Measurements from ENCODE around the gene IGSF22. TPM values are rescaled to one million over a fixed set of nuclear protein-coding genes. Genes with fewer than 3 reads are reported as not detected.

IGSF22 gene
- under 1 TPM; 0.02 to 0.18 TPM for polyA plus RNA-seq

DNA sequence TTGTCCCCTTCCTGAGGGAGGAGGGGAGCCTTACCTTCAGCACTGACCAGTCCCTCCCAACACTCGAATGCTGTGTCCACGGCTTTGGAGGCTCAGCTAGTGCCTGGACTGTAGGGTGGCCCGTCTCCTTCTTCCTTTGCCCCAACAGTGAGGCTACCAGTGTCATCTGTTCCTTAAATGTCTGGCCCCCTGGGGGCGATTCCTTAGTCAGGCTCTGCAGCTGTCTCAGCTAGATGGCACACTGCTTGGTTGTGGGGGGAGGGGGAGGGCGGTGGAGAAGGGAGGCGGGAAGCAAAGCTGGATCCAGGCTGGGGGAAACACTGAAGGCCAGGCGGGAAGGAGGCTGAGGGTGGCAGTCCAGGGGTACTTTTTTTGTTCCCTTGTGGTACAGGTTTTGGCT is at the start of gene IGSF22:
Gene IGSF22 (minus strand): TSS at position 149 of the 400 bp plus-strand sequence. CDS start 1,952 bp downstream, outside the sequence.
- no peak within 1 kb of the TSS for H3K4me3 ChIP-seq (ENCODE audit: low read depth in 1 of 2, low read length in 2 of 2)
- peaks cover 4 to 6% of the 10 kb centered on the region in 2 donors for H3K4me1 ChIP-seq (ENCODE audit: control insufficient read depth in 2 of 2, insufficient read depth in 2 of 2, low read length in 1 of 2)
- no peaks in the 10 kb centered on the region for H3K36me3 ChIP-seq (ENCODE audit: control insufficient read depth in 2 of 2, insufficient read depth in 2 of 2, low read length in 1 of 2)
- no peak within 1 kb of the TSS for H3K27ac ChIP-seq (ENCODE audit: low read depth in 2 of 2, low read length in 1 of 2)
- H3K27me3 ChIP-seq (ENCODE audit: control insufficient read depth in 1 of 2, insufficient read depth in 2 of 2, low read length in 2 of 2), result no peaks in the 10 kb centered on the region
- WGBS, 2 donors, result 80 to 83% methylated on average over 7 of the region's 7 CpGs
- no peaks in the 10 kb centered on the region for H3K9me3 ChIP-seq (ENCODE audit: control insufficient read depth in 2 of 2, insufficient read depth in 1 of 2, low read depth in 1 of 2, low read length in 1 of 2)

DNA sequence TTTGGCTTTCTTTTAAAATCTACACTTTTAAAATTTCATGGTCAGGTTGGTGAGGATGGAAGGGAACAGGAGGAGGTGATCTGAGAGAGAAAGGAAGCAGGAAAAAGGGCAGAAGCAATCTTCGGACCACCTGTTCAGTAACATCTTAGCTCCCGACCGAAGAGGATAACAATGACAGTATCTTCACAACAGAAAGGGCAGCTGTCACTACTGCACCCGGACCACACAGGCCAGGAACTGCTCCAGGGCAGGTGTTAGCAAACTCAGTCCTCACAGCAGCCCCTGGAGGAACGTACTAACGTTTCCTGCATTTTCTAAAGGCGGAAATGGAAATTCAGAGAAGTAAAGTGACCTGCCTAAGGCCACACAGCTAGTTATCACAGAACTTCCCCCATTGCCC is 48.8 kb upstream of the IGSF22 start:
- H3K9me3 ChIP-seq (ENCODE audit: control insufficient read depth in 2 of 2, insufficient read depth in 1 of 2, low read depth in 1 of 2, low read length in 1 of 2), result peaks cover 0 to 2% of the 10 kb centered on the region in 2 donors
- H3K36me3 ChIP-seq (ENCODE audit: control insufficient read depth in 2 of 2, insufficient read depth in 2 of 2, low read length in 1 of 2), result no peaks in the 10 kb centered on the region
- no peak overlapping the region for H3K27ac ChIP-seq (ENCODE audit: low read depth in 2 of 2, low read length in 1 of 2)
- H3K4me1 ChIP-seq (ENCODE audit: control insufficient read depth in 2 of 2, insufficient read depth in 2 of 2, low read length in 1 of 2), result no peaks in the 10 kb centered on the region
- no peaks in the 10 kb centered on the region for H3K27me3 ChIP-seq (ENCODE audit: control insufficient read depth in 1 of 2, insufficient read depth in 2 of 2, low read length in 2 of 2)
- WGBS, 2 donors, result 74 to 76% methylated on average over 7 of the region's 7 CpGs
- H3K4me3 ChIP-seq (ENCODE audit: low read depth in 1 of 2, low read length in 2 of 2), result no peak overlapping the region

DNA sequence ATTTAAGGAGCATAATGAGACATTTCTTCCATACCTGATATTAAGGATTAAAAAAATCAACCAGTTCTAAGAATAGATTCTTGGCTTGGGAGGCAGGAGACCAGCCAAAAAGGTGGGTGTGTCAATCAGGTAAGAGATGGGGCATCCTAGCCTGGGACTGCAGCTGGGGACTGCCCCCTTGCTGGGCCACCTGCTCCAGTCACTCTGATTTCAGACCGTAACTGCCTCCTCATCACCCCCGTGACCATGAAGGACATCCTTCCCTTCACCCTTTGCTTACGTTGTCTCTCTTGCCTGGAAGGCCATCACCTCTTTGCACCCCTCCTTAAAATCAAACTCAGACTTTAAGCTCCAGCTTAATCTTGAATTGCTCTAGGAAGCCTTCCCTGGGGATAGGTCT is 47.7 kb upstream of the IGSF22 start:
- Histone ChIP-seq H3K36me3 (ENCODE audit: control insufficient read depth in 2 of 2, insufficient read depth in 2 of 2, low read length in 1 of 2) (no peaks in the 10 kb centered on the region), H3K27me3 (ENCODE audit: control insufficient read depth in 1 of 2, insufficient read depth in 2 of 2, low read length in 2 of 2) (no peaks in the 10 kb centered on the region), H3K27ac (ENCODE audit: low read depth in 2 of 2, low read length in 1 of 2) (no peak overlapping the region), H3K4me3 (ENCODE audit: low read depth in 1 of 2, low read length in 2 of 2) (no peak overlapping the region), H3K4me1 (ENCODE audit: control insufficient read depth in 2 of 2, insufficient read depth in 2 of 2, low read length in 1 of 2) (no peaks in the 10 kb centered on the region), H3K9me3 (ENCODE audit: control insufficient read depth in 2 of 2, insufficient read depth in 1 of 2, low read depth in 1 of 2, low read length in 1 of 2) (peaks cover 0 to 2% of the 10 kb centered on the region in 2 donors)
- WGBS, 2 donors, result 76 to 83% methylated on average over 3 of the region's 3 CpGs

DNA sequence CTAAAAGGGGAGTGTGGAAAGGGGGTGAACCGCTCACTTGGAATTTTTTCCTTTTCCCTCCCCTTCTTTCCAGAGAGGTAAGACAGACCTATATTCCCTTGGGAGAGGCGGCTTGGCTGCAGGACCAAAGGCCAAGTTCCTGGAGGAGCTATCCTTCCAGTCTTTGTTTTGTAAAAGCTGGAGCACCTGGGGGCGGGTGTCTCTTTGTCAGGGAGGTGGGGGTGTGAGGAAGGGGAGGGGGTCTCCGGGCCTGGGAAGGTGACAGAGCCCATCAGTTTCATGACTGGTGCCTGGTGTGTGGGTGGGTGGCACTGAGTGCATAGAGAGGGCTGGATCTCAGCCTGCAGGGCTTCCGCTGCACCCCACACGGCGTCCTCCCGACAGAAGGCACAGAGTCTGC is 47.1 kb upstream of the IGSF22 start:
- H3K36me3 ChIP-seq (ENCODE audit: control insufficient read depth in 2 of 2, insufficient read depth in 2 of 2, low read length in 1 of 2), result no peaks in the 10 kb centered on the region
- WGBS, 2 donors, result 72 to 75% methylated on average over 8 of the region's 8 CpGs
- no peak overlapping the region for H3K4me3 ChIP-seq (ENCODE audit: low read depth in 1 of 2, low read length in 2 of 2)
- H3K27ac ChIP-seq (ENCODE audit: low read depth in 2 of 2, low read length in 1 of 2), result no peak overlapping the region
- no peaks in the 10 kb centered on the region for H3K4me1 ChIP-seq (ENCODE audit: control insufficient read depth in 2 of 2, insufficient read depth in 2 of 2, low read length in 1 of 2)
- peaks cover 0 to 2% of the 10 kb centered on the region in 2 donors for H3K9me3 ChIP-seq (ENCODE audit: control insufficient read depth in 2 of 2, insufficient read depth in 1 of 2, low read depth in 1 of 2, low read length in 1 of 2)
- no peaks in the 10 kb centered on the region for H3K27me3 ChIP-seq (ENCODE audit: control insufficient read depth in 1 of 2, insufficient read depth in 2 of 2, low read length in 2 of 2)

DNA sequence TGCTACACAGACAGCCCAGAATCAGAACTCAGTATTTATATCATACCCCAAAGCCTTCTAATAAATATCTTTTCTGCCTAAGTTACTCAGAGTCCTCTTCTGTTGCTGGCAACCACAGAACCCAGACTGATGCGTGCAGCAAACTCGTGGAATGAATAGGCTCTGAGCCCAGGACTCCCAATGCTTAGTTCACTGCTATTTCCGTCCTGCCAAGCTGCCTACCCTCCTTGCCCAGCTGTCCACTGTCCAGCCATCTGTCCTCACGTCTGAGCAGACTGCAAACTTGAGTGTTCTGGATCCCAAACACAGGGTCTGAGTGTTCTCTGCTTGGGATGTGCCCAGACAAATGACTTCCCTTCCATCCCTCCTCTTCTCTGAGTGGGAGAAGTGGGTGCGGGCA is 46.2 kb upstream of the IGSF22 start:
- no peak overlapping the region for H3K4me3 ChIP-seq (ENCODE audit: low read depth in 1 of 2, low read length in 2 of 2)
- WGBS, 2 donors, result 67 to 71% methylated on average over 5 of the region's 5 CpGs

DNA sequence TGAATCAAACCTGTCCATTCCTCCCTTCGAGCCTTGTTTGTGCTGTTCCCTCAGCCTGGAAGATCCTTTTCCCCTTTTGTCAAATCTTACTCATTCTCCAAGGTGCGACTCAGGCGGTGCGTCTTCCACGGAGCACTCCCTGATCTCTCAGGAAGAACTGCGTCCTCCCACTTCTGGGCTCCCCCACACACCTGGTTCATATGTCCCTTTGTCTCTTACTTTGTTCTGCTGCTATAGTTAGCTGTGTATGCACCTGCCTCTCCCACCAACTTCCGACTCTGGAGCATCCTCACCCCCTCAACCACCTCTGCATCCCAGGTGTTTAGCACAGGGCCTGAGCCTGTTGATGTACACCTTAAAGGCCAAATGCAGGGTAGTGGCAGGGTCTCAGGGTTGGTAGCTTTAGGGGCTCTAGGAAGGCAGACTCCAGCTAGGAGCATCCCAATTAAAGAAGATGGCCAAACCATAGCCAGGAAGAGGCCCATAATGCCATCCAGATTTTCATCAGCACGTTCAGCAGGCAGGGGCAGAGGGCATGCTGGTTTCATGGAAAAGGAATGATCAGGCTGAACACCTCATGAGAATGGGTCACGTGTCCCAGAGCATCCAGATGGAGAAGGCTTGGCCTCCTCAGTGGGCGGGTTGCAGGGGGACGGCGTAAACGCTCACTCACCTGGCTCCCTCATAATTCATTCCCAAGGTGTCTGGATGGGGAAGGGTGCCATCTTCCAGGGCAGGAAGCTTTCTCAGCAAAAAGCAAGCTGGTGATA is 45.5 kb upstream of the IGSF22 start:
- 80 to 88% methylated on average over 13 of the region's 13 CpGs for WGBS, 2 donors

More for the DNA sequence above, 46.2 kb upstream of the IGSF22 start:
- peaks cover 0 to 2% of the 10 kb centered on the region in 2 donors for H3K9me3 ChIP-seq (ENCODE audit: control insufficient read depth in 2 of 2, insufficient read depth in 1 of 2, low read depth in 1 of 2, low read length in 1 of 2)
- H3K27me3 ChIP-seq (ENCODE audit: control insufficient read depth in 1 of 2, insufficient read depth in 2 of 2, low read length in 2 of 2), result no peaks in the 10 kb centered on the region
- H3K27ac ChIP-seq (ENCODE audit: low read depth in 2 of 2, low read length in 1 of 2), result no peak overlapping the region
- H3K4me1 ChIP-seq (ENCODE audit: control insufficient read depth in 2 of 2, insufficient read depth in 2 of 2, low read length in 1 of 2), result no peaks in the 10 kb centered on the region
- no peaks in the 10 kb centered on the region for H3K36me3 ChIP-seq (ENCODE audit: control insufficient read depth in 2 of 2, insufficient read depth in 2 of 2, low read length in 1 of 2)

DNA sequence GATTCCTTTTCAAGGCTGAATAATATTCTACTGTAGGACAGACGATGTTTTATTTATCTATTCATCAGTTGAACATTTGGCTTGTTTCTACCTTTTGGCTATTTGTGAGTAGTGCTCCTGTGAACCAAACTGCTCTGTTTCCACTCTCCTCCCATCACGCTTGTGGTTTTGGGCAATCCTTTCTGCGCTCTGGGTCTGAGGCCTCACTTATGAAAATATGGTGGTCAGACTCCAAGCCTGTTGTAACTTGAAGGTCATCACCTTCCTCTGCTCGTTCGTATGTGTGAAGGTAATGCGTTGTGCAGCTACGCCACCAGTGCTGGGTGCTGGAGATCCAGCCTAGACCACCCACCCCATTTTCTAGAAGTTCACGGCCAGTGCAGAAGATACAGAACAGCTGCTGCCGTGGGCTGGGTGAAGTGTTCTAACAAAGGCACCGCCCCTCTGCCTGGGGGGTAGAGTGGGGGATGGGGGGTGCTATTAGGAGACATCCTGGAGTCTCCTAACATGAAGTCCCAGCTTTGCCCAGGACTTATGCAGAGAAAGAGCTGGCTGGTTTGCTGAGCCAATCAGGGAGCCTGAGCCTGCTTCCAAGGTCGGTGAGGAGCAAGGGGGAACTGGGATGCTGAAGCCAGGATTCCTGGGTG is 44.6 kb upstream of the IGSF22 start:
- Histone ChIP-seq H3K27ac (ENCODE audit: low read depth in 2 of 2, low read length in 1 of 2) (no peak overlapping the region), H3K9me3 (ENCODE audit: control insufficient read depth in 2 of 2, insufficient read depth in 1 of 2, low read depth in 1 of 2, low read length in 1 of 2) (peaks cover 0 to 2% of the 10 kb centered on the region in 2 donors), H3K4me3 (ENCODE audit: low read depth in 1 of 2, low read length in 2 of 2) (no peak overlapping the region), H3K36me3 (ENCODE audit: control insufficient read depth in 2 of 2, insufficient read depth in 2 of 2, low read length in 1 of 2) (no peaks in the 10 kb centered on the region), H3K27me3 (ENCODE audit: control insufficient read depth in 1 of 2, insufficient read depth in 2 of 2, low read length in 2 of 2) (no peaks in the 10 kb centered on the region), H3K4me1 (ENCODE audit: control insufficient read depth in 2 of 2, insufficient read depth in 2 of 2, low read length in 1 of 2) (no peaks in the 10 kb centered on the region)
- WGBS, 2 donors, result 68 to 73% methylated on average over 10 to 11 of the region's 11 CpGs

More for the DNA sequence above, 45.5 kb upstream of the IGSF22 start:
- H3K36me3 ChIP-seq (ENCODE audit: control insufficient read depth in 2 of 2, insufficient read depth in 2 of 2, low read length in 1 of 2), result no peaks in the 10 kb centered on the region
- peaks cover 0 to 2% of the 10 kb centered on the region in 2 donors for H3K9me3 ChIP-seq (ENCODE audit: control insufficient read depth in 2 of 2, insufficient read depth in 1 of 2, low read depth in 1 of 2, low read length in 1 of 2)
- no peak overlapping the region for H3K4me3 ChIP-seq (ENCODE audit: low read depth in 1 of 2, low read length in 2 of 2)
- H3K27ac ChIP-seq (ENCODE audit: low read depth in 2 of 2, low read length in 1 of 2), result no peak overlapping the region
- no peaks in the 10 kb centered on the region for H3K27me3 ChIP-seq (ENCODE audit: control insufficient read depth in 1 of 2, insufficient read depth in 2 of 2, low read length in 2 of 2)
- H3K4me1 ChIP-seq (ENCODE audit: control insufficient read depth in 2 of 2, insufficient read depth in 2 of 2, low read length in 1 of 2), result no peaks in the 10 kb centered on the region

DNA sequence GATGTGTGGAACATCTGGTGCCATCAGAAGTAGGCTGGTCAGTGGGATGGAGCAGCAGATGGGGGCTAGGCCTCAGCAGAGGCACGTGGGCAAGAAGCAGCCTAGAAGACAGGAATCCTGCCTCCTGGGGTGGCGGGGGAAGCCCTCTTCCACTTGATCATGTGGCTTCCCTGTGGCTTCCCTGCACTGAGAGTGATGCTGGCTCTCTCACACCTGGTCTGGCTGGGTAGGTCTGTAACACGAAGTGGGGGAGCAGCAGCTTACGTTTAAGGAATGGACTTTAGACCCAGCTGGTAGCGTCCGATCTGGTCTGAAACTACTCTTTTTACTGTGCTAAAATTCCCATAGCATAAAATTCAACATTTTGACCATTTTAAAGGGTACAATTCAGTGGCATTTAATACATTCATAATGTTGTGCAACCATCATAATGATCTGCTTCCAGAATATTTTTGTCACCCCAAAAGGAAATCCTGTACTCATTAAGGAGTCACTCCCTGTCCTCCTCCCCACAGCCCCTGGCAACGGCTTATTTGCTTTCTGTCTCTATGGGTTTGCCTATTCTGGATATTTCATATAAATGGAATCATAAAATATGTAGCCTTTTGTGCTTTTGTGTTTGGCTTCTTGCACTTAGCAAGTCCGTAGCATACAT is 43.9 kb upstream of the IGSF22 start:
- 41 to 48% methylated on average over 8 of the region's 8 CpGs for WGBS, 2 donors
- no peaks in the 10 kb centered on the region for H3K36me3 ChIP-seq (ENCODE audit: control insufficient read depth in 2 of 2, insufficient read depth in 2 of 2, low read length in 1 of 2)
- no peaks in the 10 kb centered on the region for H3K4me1 ChIP-seq (ENCODE audit: control insufficient read depth in 2 of 2, insufficient read depth in 2 of 2, low read length in 1 of 2)
- no peak overlapping the region for H3K27ac ChIP-seq (ENCODE audit: low read depth in 2 of 2, low read length in 1 of 2)
- H3K4me3 ChIP-seq (ENCODE audit: low read depth in 1 of 2, low read length in 2 of 2), result no peak overlapping the region
- no peaks in the 10 kb centered on the region for H3K27me3 ChIP-seq (ENCODE audit: control insufficient read depth in 1 of 2, insufficient read depth in 2 of 2, low read length in 2 of 2)
- peaks cover 0 to 2% of the 10 kb centered on the region in 2 donors for H3K9me3 ChIP-seq (ENCODE audit: control insufficient read depth in 2 of 2, insufficient read depth in 1 of 2, low read depth in 1 of 2, low read length in 1 of 2)

DNA sequence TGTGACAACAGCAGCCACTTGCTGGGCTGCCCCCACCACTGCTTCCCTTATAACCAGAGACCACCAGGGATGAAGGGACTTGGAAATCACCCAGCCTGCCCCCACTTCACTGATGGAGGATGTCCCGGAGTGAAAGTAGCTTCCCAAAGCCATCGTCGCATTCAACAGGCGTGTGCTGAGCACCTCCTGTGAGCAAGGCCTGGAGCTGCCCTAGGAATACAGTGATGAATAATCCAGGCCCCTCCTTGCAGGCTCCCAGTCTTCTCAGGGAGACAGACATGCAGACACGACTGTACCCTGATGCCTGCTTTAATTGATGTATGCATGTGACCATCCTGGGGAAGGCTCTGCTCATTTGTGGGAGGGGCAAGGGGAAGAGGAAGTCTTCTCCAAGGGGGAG is 43.0 kb upstream of the IGSF22 start:
- Histone ChIP-seq H3K36me3 (ENCODE audit: control insufficient read depth in 2 of 2, insufficient read depth in 2 of 2, low read length in 1 of 2) (no peaks in the 10 kb centered on the region), H3K27me3 (ENCODE audit: control insufficient read depth in 1 of 2, insufficient read depth in 2 of 2, low read length in 2 of 2) (no peaks in the 10 kb centered on the region), H3K9me3 (ENCODE audit: control insufficient read depth in 2 of 2, insufficient read depth in 1 of 2, low read depth in 1 of 2, low read length in 1 of 2) (peaks cover 0 to 2% of the 10 kb centered on the region in 2 donors), H3K27ac (ENCODE audit: low read depth in 2 of 2, low read length in 1 of 2) (no peak overlapping the region), H3K4me1 (ENCODE audit: control insufficient read depth in 2 of 2, insufficient read depth in 2 of 2, low read length in 1 of 2) (no peaks in the 10 kb centered on the region), H3K4me3 (ENCODE audit: low read depth in 1 of 2, low read length in 2 of 2) (no peak overlapping the region)
- WGBS, 2 donors, result 78 to 81% methylated on average over 5 of the region's 5 CpGs

Data from esophagus (tissue), 2 donors.